Fibroblast of lung (primary cell): ENCODE measurements around the gene CENPU.

ENCODE experiments used
- CTCF ChIP-seq, 2 donors: IDR thresholded peaks in 1 of 2; conservative IDR thresholded peaks in 1 of 2; 1 replicate in 1 of 2; 2 replicates in 1 of 2; pipeline ENCODE4 v1.5.1; 2011 to 2012; ENCODE audit warnings: low read length in 2 of 2, control low read depth in 1 of 2, inconsistent platforms in 1 of 2, low read depth in 1 of 2, mild to moderate bottlenecking in 1 of 2
- EZH2 ChIP-seq: IDR thresholded peaks from 2 replicates; pipeline ENCODE4 v1.5.1; 2012; ENCODE audit warnings: low read length, control low read depth, mild to moderate bottlenecking; ENCODE audit errors: missing control alignments

DNA sequence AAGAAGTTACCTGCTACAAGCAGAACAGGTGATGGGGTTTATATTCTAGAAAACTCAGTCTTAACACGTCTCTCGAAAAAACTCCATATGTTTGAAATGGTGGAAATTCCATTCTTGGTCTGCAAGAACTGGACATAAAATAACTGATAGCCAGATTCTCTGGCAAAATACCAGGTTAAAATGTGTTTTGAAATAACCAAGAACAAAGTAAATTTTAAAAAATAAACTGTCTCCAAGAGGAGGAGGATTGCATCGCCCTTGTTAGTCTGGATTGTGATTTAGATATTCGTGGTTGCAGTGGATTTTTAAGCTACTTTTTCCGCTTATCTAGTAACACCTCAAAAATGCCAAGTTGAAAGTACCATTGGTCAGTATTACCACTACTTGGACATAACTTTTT is 40.8 kb downstream of the CENPU start:
- TF ChIP-seq CTCF (conservative IDR thresholded peaks at IDR 0.05 in 1 of 2, IDR thresholded peaks at IDR 0.05 in 1 of 2; ENCODE audit: low read depth in 1 of 2, low read length in 2 of 2) (no peak), EZH2 (no peak)
